OCI-LY1 (cell line): ENCODE data around the gene MACF1.
"Not testable (repeated sequence)": the region's sequence is repeated elsewhere in the genome, so short reads cannot be mapped to it uniquely, and the experiment has no call there.

Experiments
- EZH2 ChIP-seq: fragments of 200-600 bp; sonication (generic), shearing (Covaris generic); IDR thresholded peaks from 2 replicates; pipeline ENCODE4 v1.8.0; 2017; ENCODE audit warnings: borderline replicate concordance, mixed run types, mild to moderate bottlenecking, antibody characterized with exemption, low read length, moderate library complexity, mixed read lengths
- TF ChIP-seq, protein P1 (sequence below): fragments of 200-600 bp; sonication (generic), shearing (Covaris generic); IDR thresholded peaks from 2 replicates; pipeline ENCODE4 v1.5.1; 2017; ENCODE audit warnings: mild to moderate bottlenecking, antibody characterized with exemption, low read length, moderate library complexity, mixed read lengths

DNA sequence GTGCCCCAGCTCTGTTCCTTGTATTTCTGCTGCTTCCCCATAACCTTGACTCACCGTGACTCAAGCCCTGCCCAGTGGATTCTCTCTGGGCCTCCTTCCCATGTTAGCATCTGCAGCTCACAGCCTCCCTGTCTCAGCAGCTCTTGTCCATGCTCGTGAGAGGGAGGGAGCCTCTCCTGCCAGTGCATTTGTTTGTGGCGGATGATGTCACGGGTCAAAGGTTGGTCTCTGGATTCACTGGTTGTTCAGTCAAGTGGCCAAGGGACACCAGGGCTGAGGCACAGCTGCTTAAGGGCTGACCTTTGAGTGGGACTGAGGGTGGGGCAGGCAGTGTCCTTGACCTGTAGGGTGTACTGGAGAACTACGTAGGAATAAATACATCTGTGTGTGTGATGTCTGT, 314.9 kb downstream of the MACF1 start:
- TF ChIP-seq, protein P1, sequence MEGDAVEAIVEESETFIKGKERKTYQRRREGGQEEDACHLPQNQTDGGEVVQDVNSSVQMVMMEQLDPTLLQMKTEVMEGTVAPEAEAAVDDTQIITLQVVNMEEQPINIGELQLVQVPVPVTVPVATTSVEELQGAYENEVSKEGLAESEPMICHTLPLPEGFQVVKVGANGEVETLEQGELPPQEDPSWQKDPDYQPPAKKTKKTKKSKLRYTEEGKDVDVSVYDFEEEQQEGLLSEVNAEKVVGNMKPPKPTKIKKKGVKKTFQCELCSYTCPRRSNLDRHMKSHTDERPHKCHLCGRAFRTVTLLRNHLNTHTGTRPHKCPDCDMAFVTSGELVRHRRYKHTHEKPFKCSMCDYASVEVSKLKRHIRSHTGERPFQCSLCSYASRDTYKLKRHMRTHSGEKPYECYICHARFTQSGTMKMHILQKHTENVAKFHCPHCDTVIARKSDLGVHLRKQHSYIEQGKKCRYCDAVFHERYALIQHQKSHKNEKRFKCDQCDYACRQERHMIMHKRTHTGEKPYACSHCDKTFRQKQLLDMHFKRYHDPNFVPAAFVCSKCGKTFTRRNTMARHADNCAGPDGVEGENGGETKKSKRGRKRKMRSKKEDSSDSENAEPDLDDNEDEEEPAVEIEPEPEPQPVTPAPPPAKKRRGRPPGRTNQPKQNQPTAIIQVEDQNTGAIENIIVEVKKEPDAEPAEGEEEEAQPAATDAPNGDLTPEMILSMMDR, result not testable (repeated sequence)
- not testable (repeated sequence) for TF ChIP-seq EZH2
